A549 (cell line): ENCODE measurements around the gene IPO13. TPM values are rescaled to one million over a fixed set of nuclear protein-coding genes. Genes with fewer than 3 reads are reported as not detected.

Experiments
- ATAC-seq, 2 experiments: fragments of 200-7000 bp in 1 of 2; fragments of >200 bp in 1 of 2; cut with Nextera tagmentation in 1 of 2; cut with Tn5 transposase in 1 of 2; 3 replicates each; pipeline versions ENCODE4 v1.8.0 to v1.9.1; 2018 to 2020; ENCODE audit warnings: mild to moderate bottlenecking in 1 of 2, moderate library complexity in 1 of 2
- CTCF ChIA-PET: fragments of 300-600 bp; sonication (Branson Sonifier 250); formaldehyde crosslinking; extraction: SDS; loops from one replicate; lab custom pipeline; 2021; ENCODE audit warnings: antibody characterized with exemption, inconsistent platforms; lab: Yijun Ruan, JAX
- POLR2A ChIA-PET: fragments of 350-600 bp; formaldehyde crosslinking; extraction: SDS; loops from one replicate; lab custom pipeline; 2021; ENCODE audit warnings: antibody characterized with exemption, inconsistent platforms; lab: Yijun Ruan, JAX
- DNase-seq, 2 experiments: peaks; one replicate each; pipeline versions ENCODE4 v3.0.0 to v3.0.0-alpha.2; 2011 to 2016; ENCODE audit warnings: low read depth in 1 of 2, low spot score in 1 of 2
- FAIRE-seq: peaks from 2 replicates; lab custom pipeline; 2011; peaks lifted over from hg19 to GRCh38; lab: Jason Lieb, UNC
- H3K27ac ChIP-seq, 2 experiments: fragments of >200 bp; sonication (Bioruptor Twin); formaldehyde crosslinking; 3 replicates each; pipeline ENCODE4 v1.5.1; 2016 to 2017
- H3K4me1 ChIP-seq: fragments of >200 bp; sonication (Bioruptor Twin); formaldehyde crosslinking; 3 replicates; pipeline ENCODE4 v1.6.1; 2016
- H3K4me2 ChIP-seq: fragments of >200 bp; sonication (Bioruptor Twin); formaldehyde crosslinking; 3 replicates; pipeline ENCODE4 v1.6.1; 2016
- H3K4me3 ChIP-seq: fragments of >200 bp; sonication (Bioruptor Twin); formaldehyde crosslinking; 3 replicates; pipeline ENCODE4 v1.5.1; 2016
- H3K9me3 ChIP-seq: fragments of >200 bp; sonication (Bioruptor Twin); formaldehyde crosslinking; 3 replicates; pipeline ENCODE4 v1.6.1; 2016
- CBX2 ChIP-seq: fragments of 200-600 bp; sonication (generic); IDR thresholded peaks from 2 replicates; pipeline ENCODE4 v1.6.1; 2016; ENCODE audit warnings: low read depth, mild to moderate bottlenecking, borderline replicate concordance
- CBX8 ChIP-seq: fragments of 200-600 bp; sonication (generic); IDR thresholded peaks from 2 replicates; pipeline ENCODE4 v1.6.1; 2016
- EHF ChIP-seq: fragments of 250-450 bp; sonication (Bioruptor Pico); IDR thresholded peaks from 2 replicates; pipeline ENCODE4 v1.5.0; 2020; ENCODE audit warnings: mild to moderate bottlenecking
- ELK1 ChIP-seq: fragments of 150-350 bp; IDR thresholded peaks from 2 replicates; pipeline ENCODE4 v1.6.1; 2014; ENCODE audit warnings: low read depth, mild to moderate bottlenecking, low read length
- FOXS1 ChIP-seq: fragments of 250-450 bp; sonication (Bioruptor Pico); IDR thresholded peaks from 2 replicates; pipeline ENCODE4 v1.5.0; 2020; ENCODE audit warnings: mild to moderate bottlenecking, moderate library complexity
- HDAC2 ChIP-seq: fragments of 200-600 bp; sonication (generic); IDR thresholded peaks from 2 replicates; pipeline ENCODE4 v1.6.1; 2016
- HEYL ChIP-seq: fragments of 250-450 bp; sonication (Bioruptor Pico); IDR thresholded peaks from 2 replicates; pipeline ENCODE4 v1.8.0; 2021; ENCODE audit warnings: mild to moderate bottlenecking, moderate library complexity
- HMGXB4 ChIP-seq: fragments of 250-450 bp; sonication (Bioruptor Pico); IDR thresholded peaks from 2 replicates; pipeline ENCODE4 v1.5.0; 2021; ENCODE audit warnings: mild to moderate bottlenecking, moderate library complexity, borderline replicate concordance
- JUNB ChIP-seq: fragments of >200 bp; sonication (Bioruptor Twin); formaldehyde crosslinking; IDR thresholded peaks from 2 replicates; pipeline ENCODE4 v1.6.1; 2016
- MAX ChIP-seq: IDR thresholded peaks from 2 replicates; pipeline ENCODE4 v1.6.1; 2012
- PBX3 ChIP-seq: IDR thresholded peaks from 2 replicates; pipeline ENCODE4 v1.6.1; 2012
- POLR2AphosphoS2 ChIP-seq: conservative IDR thresholded peaks from 2 replicates; pipeline ENCODE4 v1.6.1; 2012; ENCODE audit warnings: low read length, improper control_type of control experiment, inconsistent platforms
- RARB ChIP-seq: fragments of 250-450 bp; sonication (Bioruptor Pico); IDR thresholded peaks from 2 replicates; pipeline ENCODE4 v1.8.0; 2021; ENCODE audit warnings: mild to moderate bottlenecking, moderate library complexity
- REST ChIP-seq: fragments of 200-600 bp; sonication (generic); IDR thresholded peaks from 2 replicates; pipeline ENCODE4 v1.6.1; 2016; ENCODE audit warnings: antibody characterized with exemption, mild to moderate bottlenecking, moderate library complexity
- RFX5 ChIP-seq: fragments of 450-650 bp; IDR thresholded peaks from 2 replicates; pipeline ENCODE4 v1.7.1; 2014; ENCODE audit warnings: antibody characterized with exemption, mild to moderate bottlenecking, moderate library complexity
- SREBF2 ChIP-seq: fragments of 450-650 bp; IDR thresholded peaks from 2 replicates; pipeline ENCODE4 v1.6.1; 2014; ENCODE audit warnings: mild to moderate bottlenecking, moderate library complexity
- ZNF302 ChIP-seq: fragments of 250-450 bp; sonication (Bioruptor Pico); IDR thresholded peaks from 2 replicates; pipeline ENCODE4 v1.9.0; 2021; ENCODE audit warnings: inconsistent platforms, mild to moderate bottlenecking, moderate library complexity
- WGBS: methylation state at CpG from one replicate; pipeline ENCODE4 v1.1.6; 2017; ENCODE audit errors: missing lambda C conversion rate; 5-methylcytosine and 5-hydroxymethylcytosine counted together
- polyA plus RNA-seq, 4 experiments: library from polyadenylated mRNA; depleted of rRNA in 3 of 4; stranded (reverse); fragments of >200 nt; fragmentation: RNase III in 1 of 4; extraction: RNeasy Plus Mini Kit Qiagen cat#74134 plus additional on column Dnase treatment in 1 of 4; gene quantifications; 2 replicates in 3 of 4; 3 replicates in 1 of 4; pipeline ENCODE4 v1.2.3, GENCODE V29; 2011 to 2017

Gene IPO13
- polyA plus RNA-seq, 2 of the 4 experiments (the other 2 are of a cell fraction) = 8.1 to 15.8 TPM

- DNase-seq (no peak), ATAC-seq (no peak), FAIRE-seq (no peak)
- Histone ChIP-seq H3K27ac (peak overlapping the region; percentile 80 to 92), H3K4me1 (peaks cover 11% of the 10 kb centered on the region; the same call in 1 of the 3 replicates), H3K4me2 (peak overlapping the region; percentile 97)
- ChIA-PET CTCF (interaction anchor here (0.9 to 1.6 kb wide), 4 partner anchors 10 to 66 kb away, joined by 3 to 5 read pairs (median 4); no protein-coding TSS in a partner anchor), POLR2A (no interaction called here)
- no peak for TF ChIP-seq SREBF2
- TF ChIP-seq JUNB = no peak
- TF ChIP-seq CBX8 = no peak
- TF ChIP-seq CBX2 = no peak
- no peak for TF ChIP-seq HEYL (CRISPR knock-in tag)
- no peak for TF ChIP-seq RFX5
- no peak for TF ChIP-seq HMGXB4 (CRISPR knock-in tag)
- TF ChIP-seq FOXS1 (CRISPR knock-in tag) = no peak
- TF ChIP-seq POLR2AphosphoS2 = no peak
- no peak for TF ChIP-seq MAX
- no peak for TF ChIP-seq RARB
- TF ChIP-seq, all 56 proteins: peak for 0
- 44% methylated on average over 5 of the region's 5 CpGs for WGBS
- peak overlapping the region; percentile 85 for H3K4me3 ChIP-seq
- no peaks in the 10 kb centered on the region for H3K9me3 ChIP-seq
Measured at GRCh38 chr1:43970502-43970901, 23.8 kb downstream of the IPO13 start.

GRCh38 chr1:43970911-43971310, 24.2 kb downstream of the IPO13 start:
- FAIRE-seq (no peak), DNase-seq (no peak), ATAC-seq (no peak)
- 91% methylated on average over 9 of the region's 9 CpGs for WGBS
- H3K4me1 ChIP-seq = peaks cover 15% of the 10 kb centered on the region; the same call in 2 of the 3 replicates
- POLR2A ChIA-PET = no interaction called here
- peak overlapping the region; percentile 97 for H3K4me2 ChIP-seq
- peak overlapping the region in 1 of 2 experiments; percentile 80; a peak in 2 of 6 replicates for H3K27ac ChIP-seq
- no peaks in the 10 kb centered on the region for H3K9me3 ChIP-seq
- CTCF ChIA-PET = interaction anchor here (0.9 to 1.6 kb wide), 4 partner anchors 34 to 208 kb away, joined by 4 to 5 read pairs (median 4); no protein-coding TSS in a partner anchor
- H3K4me3 ChIP-seq = peak overlapping the region; percentile 85
- no peak for TF ChIP-seq EHF
- TF ChIP-seq ZNF302 (CRISPR knock-in tag) = no peak
- no peak for TF ChIP-seq HMGXB4 (CRISPR knock-in tag)
- TF ChIP-seq REST = no peak
- TF ChIP-seq PBX3 = no peak
- no peak for TF ChIP-seq HDAC2
- TF ChIP-seq ELK1 = no peak
